K562 (cell line): ENCODE data around the gene FUNDC1. TPM values are rescaled to one million over a fixed set of nuclear protein-coding genes. Genes with fewer than 3 reads are reported as not detected.
A peak's percentile ranks its signal among the peaks of the same experiment; 100 is the strongest.
"Not testable (repeated sequence)": the region's sequence is repeated elsewhere in the genome, so short reads cannot be mapped to it uniquely, and the experiment has no call there.

Experiments used
- ATAC-seq: fragments of 200-7000 bp; cut with Tn5 transposase; 3 replicates; pipeline ENCODE4 v1.9.1; 2020; ENCODE audit warnings: moderate library complexity
- BruUV-seq: library from RNA; stranded (reverse); fragments of 400-500 nt; replicated peaks from 2 replicates; lab custom pipeline; 2021; lab: Mats Ljungman, UMichigan
- CTCF ChIA-PET: fragments of 300-600 bp; formaldehyde crosslinking; extraction: SDS; loops from one replicate; lab custom pipeline; 2021; ENCODE audit warnings: low intra/inter-chr PET ratio; lab: Yijun Ruan, JAX
- POLR2A ChIA-PET: fragments of 300-600, 350-650 bp; sonication (Branson Sonifier 250); formaldehyde crosslinking; extraction: SDS; loops from one replicate; lab custom pipeline; 2021; ENCODE audit warnings: antibody characterized with exemption, inconsistent platforms; lab: Yijun Ruan, JAX
- DNase-seq, 4 experiments: peaks; one replicate each; pipeline versions ENCODE4 v3.0.0 to v3.0.0-alpha.2; 2011 to 2018; ENCODE audit warnings: low spot score in 3 of 4, mixed read lengths in 3 of 4; ENCODE audit errors: extremely low read depth in 1 of 4
- FAIRE-seq: peaks from 2 replicates; lab custom pipeline; 2011; peaks lifted over from hg19 to GRCh38; lab: Jason Lieb, UNC
- H2AFZ ChIP-seq: 2 replicates; pipeline ENCODE4 v1.6.0; 2011; ENCODE audit warnings: low read depth, low read length, control low read depth, inconsistent platforms
- H3K27ac ChIP-seq: fragments of 200-600 bp; 3 replicates; pipeline ENCODE4 v1.8.0; 2011; ENCODE audit warnings: low read depth, mild to moderate bottlenecking, control low read depth, inconsistent platforms, low read length, moderate library complexity, mixed read lengths; ENCODE audit errors: extremely low read depth
- H3K27me3 ChIP-seq, 2 experiments: fragments of 300-600 bp in 1 of 2; 2 replicates in 1 of 2; 3 replicates in 1 of 2; pipeline versions ENCODE4 v1.6.0 to v1.8.0; 2011; ENCODE audit warnings: inconsistent platforms in 2 of 2, low read length in 2 of 2, mild to moderate bottlenecking in 1 of 2, mixed read lengths in 1 of 2, moderate library complexity in 1 of 2; ENCODE audit not compliant: control insufficient read depth in 2 of 2, insufficient read depth in 2 of 2
- H3K36me3 ChIP-seq: fragments of 300-600 bp; 3 replicates; pipeline ENCODE4 v1.8.0; 2011; ENCODE audit warnings: mild to moderate bottlenecking, low read length, inconsistent platforms; ENCODE audit not compliant: control insufficient read depth, insufficient read depth
- H3K4me1 ChIP-seq, 2 experiments: fragments of 200-600 bp in 1 of 2; replicated peaks in 1 of 2; 2 replicates in 1 of 2; 3 replicates in 1 of 2; pipeline versions ENCODE4 v1.5.1 to v1.8.0; 2011; ENCODE audit warnings: inconsistent platforms in 2 of 2, low read length in 2 of 2, mild to moderate bottlenecking in 1 of 2, mixed read lengths in 1 of 2, moderate library complexity in 1 of 2; ENCODE audit not compliant: control insufficient read depth in 2 of 2, insufficient read depth in 2 of 2
- H3K4me2 ChIP-seq: 2 replicates; pipeline ENCODE4 v1.6.1; 2011; ENCODE audit warnings: low read length, control low read depth, inconsistent platforms, mixed read lengths; ENCODE audit not compliant: insufficient read depth
- H3K4me3 ChIP-seq: fragments of 200-600 bp; sonication (generic), shearing (Covaris generic); 2 replicates; pipeline ENCODE4 v1.5.1; 2016; ENCODE audit warnings: control low read depth, inconsistent platforms
- H3K79me2 ChIP-seq: fragments of 200-600 bp; 3 replicates; pipeline ENCODE4 v1.8.0; 2011; ENCODE audit warnings: low read length, inconsistent platforms; ENCODE audit not compliant: control insufficient read depth, insufficient read depth
- H3K9ac ChIP-seq, 2 experiments: 2 replicates each; pipeline versions ENCODE4 v1.6.0 to v1.6.1; 2011; ENCODE audit warnings: low read depth in 2 of 2, low read length in 2 of 2, control low read depth in 1 of 2, inconsistent platforms in 1 of 2, mild to moderate bottlenecking in 1 of 2, mixed read lengths in 1 of 2; ENCODE audit not compliant: insufficient read depth in 1 of 2
- H3K9me1 ChIP-seq: one replicate; pipeline ENCODE4 v1.6.0; 2011; ENCODE audit warnings: inconsistent platforms, mild to moderate bottlenecking, low read length, moderate library complexity; ENCODE audit not compliant: control insufficient read depth, insufficient read depth
- H3K9me3 ChIP-seq: replicated peaks from 2 replicates; pipeline ENCODE4 v1.5.1; 2011; ENCODE audit warnings: low read depth, low read length, inconsistent platforms; ENCODE audit not compliant: control insufficient read depth, insufficient read depth
- H4K20me1 ChIP-seq: replicated peaks from 2 replicates; pipeline ENCODE4 v1.6.1; 2011; ENCODE audit warnings: low read length, inconsistent platforms, mixed read lengths; ENCODE audit not compliant: control insufficient read depth, insufficient read depth
- ARID1B ChIP-seq: fragments of 450-650 bp; IDR thresholded peaks from 2 replicates; pipeline ENCODE4 v1.6.1; 2016; ENCODE audit warnings: antibody characterized with exemption, mild to moderate bottlenecking, inconsistent platforms
- ATF7 ChIP-seq: fragments of 450-650 bp; IDR thresholded peaks from 2 replicates; pipeline ENCODE4 v1.7.1; 2014; ENCODE audit warnings: mild to moderate bottlenecking, moderate library complexity
- CTBP1 ChIP-seq: fragments of 450-650 bp; IDR thresholded peaks from 2 replicates; pipeline ENCODE4 v1.6.1; 2016; ENCODE audit warnings: borderline replicate concordance
- LEF1 ChIP-seq: fragments of 450-650 bp; IDR thresholded peaks from 2 replicates; pipeline ENCODE4 v1.6.1; 2016; ENCODE audit warnings: mild to moderate bottlenecking
- SMARCA4 ChIP-seq: fragments of 450-650 bp; IDR thresholded peaks from 2 replicates; pipeline ENCODE4 v1.6.1; 2016
- SMARCE1 ChIP-seq: fragments of 450-650 bp; IDR thresholded peaks from 2 replicates; pipeline ENCODE4 v1.7.1; 2016; ENCODE audit warnings: mild to moderate bottlenecking
- SOX6 ChIP-seq: fragments of 450-650 bp; IDR thresholded peaks from 2 replicates; pipeline ENCODE4 v1.6.1; 2014; ENCODE audit warnings: mild to moderate bottlenecking
- ZEB2 ChIP-seq: fragments of 450-650 bp; IDR thresholded peaks from 2 replicates; pipeline ENCODE4 v1.6.1; 2016
- WGBS: fragments of 100-300 bp; shearing (Covaris generic); methylation state at CpG from one replicate; pipeline ENCODE4 v1.1.6; 2016; ENCODE audit warnings: low coverage, mixed read lengths; ENCODE audit not compliant: insufficient coverage; ENCODE audit errors: missing lambda C conversion rate; 5-methylcytosine and 5-hydroxymethylcytosine counted together
- in situ Hi-C: fragments of 300-500 bp; cut with MboI; formaldehyde crosslinking; loops from 4 replicates; pipeline ENCODE4 v1.15.0; 2018; ENCODE audit warnings: inconsistent platforms, mixed read lengths
- intact Hi-C: fragments of 100-400 bp; cut with micrococcal nuclease; formaldehyde crosslinking; loops from 2 replicates; pipeline ENCODE4 v1.14.2; 2022
- polyA plus RNA-seq, 8 experiments: library from polyadenylated mRNA; depleted of rRNA in 4 of 8; stranded (reverse) in 5 of 8; unstranded in 3 of 8; fragments of >200 nt; fragmentation: Nextera tagmentation in 2 of 8; fragmentation: Illumina TruSeq in 1 of 8; extraction: Ambion mirVana in 2 of 8; extraction: Trizol in 1 of 8; gene quantifications; 2 replicates each; pipeline versions ENCODE4 v1.2.1 to v1.2.3, GENCODE V29; 2011 to 2014; ENCODE audit warnings: inconsistent platforms in 1 of 8, missing spikeins in 1 of 8
- total RNA-seq, 7 experiments: library from RNA; depleted of rRNA in 6 of 7; stranded (reverse); fragments of >200 nt in 6 of 7; fragmentation: Illumina TruSeq in 2 of 7; extraction: Trizol in 2 of 7; gene quantifications; 2 replicates each; pipeline versions ENCODE4 v1.2.1 to v1.2.3, GENCODE V29; 2011 to 2021; ENCODE audit warnings: low replicate concordance in 1 of 7
- TF ChIP-seq, protein P1 (sequence below), 2 experiments: fragments of 450-650 bp; formaldehyde crosslinking in 1 of 2; IDR thresholded peaks; 2 replicates each; pipeline versions ENCODE4 v1.4.0 to v1.6.1; 2014 to 2020; ENCODE audit warnings: mild to moderate bottlenecking in 2 of 2, borderline replicate concordance in 1 of 2, low read depth in 1 of 2

FUNDC1 gene
- total and polyA plus RNA-seq, 9 of the 15 experiments (the other 6 are each of a cell fraction or from before 2014, with no cell fraction given) = 15.6 to 59.1 (median 29.3) TPM

DNA sequence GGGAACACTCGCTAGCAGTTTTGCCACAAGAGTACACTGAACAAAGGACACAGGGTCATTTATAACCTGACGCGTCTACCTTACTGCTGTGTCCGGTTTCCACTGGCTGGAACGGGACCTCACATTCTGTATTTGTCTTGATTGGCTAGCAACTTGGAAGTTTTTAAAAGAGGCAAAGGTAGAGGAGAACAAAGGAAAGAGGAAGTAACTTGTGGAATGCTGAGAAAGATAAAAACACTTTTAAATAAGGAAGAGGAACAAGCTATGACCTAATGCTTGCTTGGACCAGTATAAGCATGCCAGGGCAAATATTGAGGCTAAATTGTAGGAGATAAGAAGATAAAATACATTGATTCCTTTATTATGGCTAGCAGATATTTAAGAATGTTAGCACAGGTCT lies 2.8 kb upstream of the FUNDC1 start:
- Histone ChIP-seq H3K79me2 (peaks cover 22% of the 10 kb centered on the region), H2AFZ (peak overlapping the region; percentile 59)
- H3K9me3 ChIP-seq, H3K9me1 ChIP-seq, H3K27me3 ChIP-seq, H3K4me3 ChIP-seq, H3K4me2 ChIP-seq, intact Hi-C loops, H3K36me3 ChIP-seq, FAIRE-seq, ATAC-seq, H3K27ac ChIP-seq, H3K4me1 ChIP-seq, CTCF ChIA-PET, POLR2A ChIA-PET, H3K9ac ChIP-seq, BruUV-seq, in situ Hi-C loops, H4K20me1 ChIP-seq, DNase-seq: not testable (repeated sequence)
- 10% methylated on average over 5 of the region's 5 CpGs for WGBS
- peak; percentile 54; the same call in 1 of the 2 replicates for TF ChIP-seq SOX6
- TF ChIP-seq ATF7 = peak; percentile 60; the same call in 1 of the 2 replicates
- peak; percentile 33; the same call in 1 of the 2 replicates for TF ChIP-seq CTBP1
- peak; percentile 31; the same call in 1 of the 2 replicates for TF ChIP-seq ARID1B
- peak; percentile 26; the same call in 1 of the 2 replicates for TF ChIP-seq LEF1
- TF ChIP-seq SMARCE1 = peak; percentile 29; the same call in 1 of the 2 replicates
- 0 out of 2 replicates have a peak, but pooled peaks have one; percentile 17 for TF ChIP-seq ZEB2
- TF ChIP-seq, protein P1, sequence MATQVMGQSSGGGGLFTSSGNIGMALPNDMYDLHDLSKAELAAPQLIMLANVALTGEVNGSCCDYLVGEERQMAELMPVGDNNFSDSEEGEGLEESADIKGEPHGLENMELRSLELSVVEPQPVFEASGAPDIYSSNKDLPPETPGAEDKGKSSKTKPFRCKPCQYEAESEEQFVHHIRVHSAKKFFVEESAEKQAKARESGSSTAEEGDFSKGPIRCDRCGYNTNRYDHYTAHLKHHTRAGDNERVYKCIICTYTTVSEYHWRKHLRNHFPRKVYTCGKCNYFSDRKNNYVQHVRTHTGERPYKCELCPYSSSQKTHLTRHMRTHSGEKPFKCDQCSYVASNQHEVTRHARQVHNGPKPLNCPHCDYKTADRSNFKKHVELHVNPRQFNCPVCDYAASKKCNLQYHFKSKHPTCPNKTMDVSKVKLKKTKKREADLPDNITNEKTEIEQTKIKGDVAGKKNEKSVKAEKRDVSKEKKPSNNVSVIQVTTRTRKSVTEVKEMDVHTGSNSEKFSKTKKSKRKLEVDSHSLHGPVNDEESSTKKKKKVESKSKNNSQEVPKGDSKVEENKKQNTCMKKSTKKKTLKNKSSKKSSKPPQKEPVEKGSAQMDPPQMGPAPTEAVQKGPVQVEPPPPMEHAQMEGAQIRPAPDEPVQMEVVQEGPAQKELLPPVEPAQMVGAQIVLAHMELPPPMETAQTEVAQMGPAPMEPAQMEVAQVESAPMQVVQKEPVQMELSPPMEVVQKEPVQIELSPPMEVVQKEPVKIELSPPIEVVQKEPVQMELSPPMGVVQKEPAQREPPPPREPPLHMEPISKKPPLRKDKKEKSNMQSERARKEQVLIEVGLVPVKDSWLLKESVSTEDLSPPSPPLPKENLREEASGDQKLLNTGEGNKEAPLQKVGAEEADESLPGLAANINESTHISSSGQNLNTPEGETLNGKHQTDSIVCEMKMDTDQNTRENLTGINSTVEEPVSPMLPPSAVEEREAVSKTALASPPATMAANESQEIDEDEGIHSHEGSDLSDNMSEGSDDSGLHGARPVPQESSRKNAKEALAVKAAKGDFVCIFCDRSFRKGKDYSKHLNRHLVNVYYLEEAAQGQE (IDR thresholded peaks at IDR 0.05; ENCODE audit: borderline replicate concordance) = peak; percentile 82
- TF ChIP-seq, protein P1 (CRISPR knock-in tag; IDR thresholded peaks at IDR 0.05; ENCODE audit: low read depth) = not testable (repeated sequence)
- peak; percentile 46; the same call in 1 of the 2 replicates for TF ChIP-seq SMARCA4
